Endothelial cell of umbilical vein (primary cell): ENCODE measurements around the gene SHC4. TPM values are rescaled to one million over a fixed set of nuclear protein-coding genes. Genes with fewer than 3 reads are reported as not detected.

Source experiments
- BruUV-seq: library from RNA; stranded (reverse); fragments of 400-500 nt; replicated peaks from 2 replicates; lab custom pipeline; 2021; lab: Mats Ljungman, UMichigan
- CTCF ChIA-PET: fragments of 300-600, 350-600 bp; sonication (Branson Sonifier 250); formaldehyde crosslinking; loops from one replicate; lab custom pipeline; 2021; ENCODE audit warnings: antibody characterized with exemption, inconsistent platforms; lab: Charles Lee
- POLR2A ChIA-PET: fragments of 300-600, 350-600 bp; sonication (Branson Sonifier 250); formaldehyde crosslinking; loops from one replicate; lab custom pipeline; 2021; ENCODE audit warnings: antibody characterized with exemption, inconsistent platforms; lab: Charles Lee
- DNase-seq: peaks from one replicate; pipeline ENCODE4 v3.0.0-alpha.2; 2011; ENCODE audit warnings: low read depth, low spot score
- FAIRE-seq: peaks from 2 replicates; lab custom pipeline; 2011; peaks lifted over from hg19 to GRCh38; lab: Jason Lieb, UNC
- H2AFZ ChIP-seq: 2 replicates; pipeline ENCODE4 v1.6.0; 2012; ENCODE audit warnings: low read depth, low read length, control low read depth, inconsistent platforms
- H3K27ac ChIP-seq: 2 replicates; pipeline ENCODE4 v1.5.1; 2011; ENCODE audit warnings: low read depth, mild to moderate bottlenecking, control low read depth, low read length, moderate library complexity; ENCODE audit not compliant: insufficient read depth
- H3K27me3 ChIP-seq, 2 experiments: 2 replicates each; pipeline versions ENCODE4 v1.6.0 to v1.6.1; 2011; ENCODE audit warnings: low read length in 2 of 2, mixed read lengths in 1 of 2; ENCODE audit not compliant: control insufficient read depth in 2 of 2, insufficient read depth in 2 of 2
- H3K36me3 ChIP-seq, 2 experiments: 2 replicates in 1 of 2; 3 replicates in 1 of 2; pipeline ENCODE4 v1.5.1; 2011; ENCODE audit warnings: low read length in 2 of 2, mild to moderate bottlenecking in 1 of 2, moderate library complexity in 1 of 2; ENCODE audit not compliant: control insufficient read depth in 2 of 2, insufficient read depth in 2 of 2; ENCODE audit errors: extremely low read depth in 1 of 2
- H3K4me1 ChIP-seq: 3 replicates; pipeline ENCODE4 v1.5.1; 2011; ENCODE audit warnings: mild to moderate bottlenecking, low read length; ENCODE audit not compliant: control insufficient read depth, insufficient read depth; ENCODE audit errors: extremely low read depth
- H3K4me2 ChIP-seq: 2 replicates; pipeline ENCODE4 v1.6.1; 2011; ENCODE audit warnings: low read length, control low read depth, mixed read lengths; ENCODE audit not compliant: insufficient read depth
- H3K4me3 ChIP-seq, 3 experiments: fragments of 200-600 bp in 1 of 3; sonication (generic), shearing (Covaris generic) in 1 of 3; replicated peaks in 1 of 3; 2 replicates each; pipeline ENCODE4 v1.5.1; 2011 to 2016; ENCODE audit warnings: control low read depth in 3 of 3, low read length in 3 of 3, mild to moderate bottlenecking in 2 of 3, inconsistent platforms in 1 of 3, low read depth in 1 of 3, moderate library complexity in 1 of 3; ENCODE audit not compliant: insufficient read depth in 1 of 3
- H3K79me2 ChIP-seq: 2 replicates; pipeline ENCODE4 v1.6.0; 2012; ENCODE audit warnings: low read length, inconsistent platforms; ENCODE audit not compliant: control insufficient read depth, insufficient read depth
- H3K9ac ChIP-seq: replicated peaks from 2 replicates; pipeline ENCODE3; 2011; ENCODE audit warnings: low read length, control low read depth; ENCODE audit not compliant: insufficient read depth; ENCODE audit errors: extremely low read depth
- H3K9me1 ChIP-seq: replicated peaks from 3 replicates; pipeline ENCODE4 v1.6.0; 2011; ENCODE audit warnings: mild to moderate bottlenecking, low read length; ENCODE audit not compliant: control insufficient read depth, insufficient read depth; ENCODE audit errors: extremely low read depth
- H3K9me3 ChIP-seq: replicated peaks from 2 replicates; pipeline ENCODE4 v1.5.1; 2012; ENCODE audit warnings: low read length, inconsistent platforms; ENCODE audit not compliant: control insufficient read depth, insufficient read depth
- H4K20me1 ChIP-seq: replicated peaks from 2 replicates; pipeline ENCODE3; 2011; ENCODE audit warnings: mild to moderate bottlenecking, low read length; ENCODE audit not compliant: control insufficient read depth, insufficient read depth; ENCODE audit errors: extremely low read depth
- EZH2 ChIP-seq: IDR thresholded peaks from 2 replicates; pipeline ENCODE4 v1.6.1; 2012; ENCODE audit warnings: borderline replicate concordance, low read depth, mild to moderate bottlenecking, moderate library complexity, low read length, inconsistent platforms; ENCODE audit not compliant: severe bottlenecking
- FOS ChIP-seq: IDR thresholded peaks from 2 replicates; pipeline ENCODE4 v1.6.1; 2011; ENCODE audit warnings: mild to moderate bottlenecking, low read length, moderate library complexity, borderline replicate concordance; ENCODE audit not compliant: insufficient read depth
- GATA2 ChIP-seq: IDR thresholded peaks from 2 replicates; pipeline ENCODE4 v1.7.0; 2011; ENCODE audit warnings: low read depth, mild to moderate bottlenecking, moderate library complexity, mixed read lengths, low read length; ENCODE audit not compliant: insufficient read length, insufficient read depth
- JUN ChIP-seq: IDR thresholded peaks from 2 replicates; pipeline ENCODE4 v1.6.1; 2011; ENCODE audit warnings: borderline replicate concordance, low read depth; ENCODE audit not compliant: insufficient read length, insufficient read depth
- MYC ChIP-seq: IDR thresholded peaks from one replicate; pipeline ENCODE4 v1.6.1; 2011; ENCODE audit warnings: mild to moderate bottlenecking, low read depth, low read length
- POLR2A ChIP-seq: IDR thresholded peaks from 2 replicates; pipeline ENCODE4 v1.6.1; 2012; ENCODE audit warnings: low read depth, mild to moderate bottlenecking, control low read depth, low read length
- POLR2AphosphoS5 ChIP-seq: IDR thresholded peaks from 2 replicates; pipeline ENCODE4 v1.6.1; 2012; ENCODE audit warnings: low read depth, mild to moderate bottlenecking, control low read depth, low read length, moderate library complexity; ENCODE audit not compliant: insufficient read depth
- dilution Hi-C: fragments of 300-500 bp; cut with MboI; formaldehyde crosslinking; loops from one replicate; pipeline ENCODE4 v1.15.0; 2019; ENCODE audit warnings: low sequenced_read_pairs; ENCODE audit not compliant: extremely low pct_ligation_motif_present
- intact Hi-C: fragments of 100-400 bp; cut with micrococcal nuclease; formaldehyde crosslinking; loops from one replicate; pipeline ENCODE4 v1.10.0; 2022
- polyA plus RNA-seq, 4 experiments: library from polyadenylated mRNA; depleted of rRNA in 3 of 4; stranded (reverse) in 3 of 4; unstranded in 1 of 4; fragments of >200 nt; gene quantifications; 2 replicates each; pipeline versions ENCODE4 v1.2.1 to v1.2.3, GENCODE V29; 2011 to 2012; ENCODE audit warnings: missing spikeins in 1 of 4
- total RNA-seq: library from RNA; stranded (reverse); gene quantifications from 2 replicates; pipeline ENCODE4 v1.2.3, GENCODE V29; 2021
- TF ChIP-seq, protein P1 (sequence below), 2 donors: IDR thresholded peaks; 1 replicate in 1 of 2; 2 replicates in 1 of 2; pipeline ENCODE4 v1.5.1; 2011; ENCODE audit warnings: low read length in 2 of 2, mild to moderate bottlenecking in 2 of 2, moderate library complexity in 2 of 2, control low read depth in 1 of 2, inconsistent platforms in 1 of 2, low read depth in 1 of 2; ENCODE audit not compliant: insufficient read depth in 1 of 2; ENCODE audit errors: extremely low read depth in 1 of 2
- TF ChIP-seq, protein P2 (sequence below): IDR thresholded peaks from 2 replicates; pipeline ENCODE4 v1.6.1; 2011; ENCODE audit not compliant: insufficient read depth, insufficient read length

Gene SHC4
- total and polyA plus RNA-seq, 2 donors (not counting 3 experiments of a cell fraction or from before 2014, with no cell fraction given), result 0.20 TPM; not detected in 1

GRCh38 chr15:48806151-48806550, 157.6 kb downstream of the SHC4 start:
- Histone ChIP-seq H3K36me3 (no peaks in the 10 kb centered on the region), H3K27ac (no peak overlapping the region), H3K4me1 (peaks cover 6% of the 10 kb centered on the region), H2AFZ (no peak overlapping the region), H4K20me1 (no peaks in the 10 kb centered on the region), H3K4me2 (no peak overlapping the region), H3K4me3 (no peak overlapping the region), H3K9me3 (no peaks in the 10 kb centered on the region), H3K9me1 (no peaks in the 10 kb centered on the region), H3K79me2 (peaks cover 33% of the 10 kb centered on the region), H3K9ac (no peak overlapping the region), H3K27me3 (no peaks in the 10 kb centered on the region)
- intact Hi-C loops, result no loop called here
- ChIA-PET POLR2A (no interaction called here), CTCF (interaction anchor here (0.6 to 1.3 kb wide), 5 partner anchors 9 to 1339 kb away, joined by 3 to 7 read pairs (median 4); no protein-coding TSS in a partner anchor)
- no TSS peak for BruUV-seq
- FAIRE-seq (no peak), DNase-seq (no peak)
- dilution Hi-C loops, result no loop called here
- no peak for TF ChIP-seq POLR2A
- TF ChIP-seq, protein P1, sequence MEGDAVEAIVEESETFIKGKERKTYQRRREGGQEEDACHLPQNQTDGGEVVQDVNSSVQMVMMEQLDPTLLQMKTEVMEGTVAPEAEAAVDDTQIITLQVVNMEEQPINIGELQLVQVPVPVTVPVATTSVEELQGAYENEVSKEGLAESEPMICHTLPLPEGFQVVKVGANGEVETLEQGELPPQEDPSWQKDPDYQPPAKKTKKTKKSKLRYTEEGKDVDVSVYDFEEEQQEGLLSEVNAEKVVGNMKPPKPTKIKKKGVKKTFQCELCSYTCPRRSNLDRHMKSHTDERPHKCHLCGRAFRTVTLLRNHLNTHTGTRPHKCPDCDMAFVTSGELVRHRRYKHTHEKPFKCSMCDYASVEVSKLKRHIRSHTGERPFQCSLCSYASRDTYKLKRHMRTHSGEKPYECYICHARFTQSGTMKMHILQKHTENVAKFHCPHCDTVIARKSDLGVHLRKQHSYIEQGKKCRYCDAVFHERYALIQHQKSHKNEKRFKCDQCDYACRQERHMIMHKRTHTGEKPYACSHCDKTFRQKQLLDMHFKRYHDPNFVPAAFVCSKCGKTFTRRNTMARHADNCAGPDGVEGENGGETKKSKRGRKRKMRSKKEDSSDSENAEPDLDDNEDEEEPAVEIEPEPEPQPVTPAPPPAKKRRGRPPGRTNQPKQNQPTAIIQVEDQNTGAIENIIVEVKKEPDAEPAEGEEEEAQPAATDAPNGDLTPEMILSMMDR (IDR thresholded peaks at IDR 0.05; ENCODE audit: extremely low read depth in 1 of 2, insufficient read depth in 1 of 2, low read depth in 1 of 2, low read length in 2 of 2), result no peak
- no peak for TF ChIP-seq JUN
- TF ChIP-seq GATA2, result no peak
- no peak for TF ChIP-seq POLR2AphosphoS5
- TF ChIP-seq EZH2, result no peak
- TF ChIP-seq FOS, result no peak
- TF ChIP-seq, protein P2, sequence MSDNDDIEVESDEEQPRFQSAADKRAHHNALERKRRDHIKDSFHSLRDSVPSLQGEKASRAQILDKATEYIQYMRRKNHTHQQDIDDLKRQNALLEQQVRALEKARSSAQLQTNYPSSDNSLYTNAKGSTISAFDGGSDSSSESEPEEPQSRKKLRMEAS, result no peak
- TF ChIP-seq MYC, result no peak
